ENCODE results near the gene PLEKHA5. TPM values are rescaled to one million over a fixed set of nuclear protein-coding genes. Genes with fewer than 3 reads are reported as not detected.
A peak's percentile ranks its signal among the peaks of the same experiment; 100 is the strongest.
"Not testable (repeated sequence)": the region's sequence is repeated elsewhere in the genome, so short reads cannot be mapped to it uniquely, and the experiment has no call there.

Gene PLEKHA5
- total RNA-seq, 1 donor from 2014 or later, result 64.0 TPM

DNA sequence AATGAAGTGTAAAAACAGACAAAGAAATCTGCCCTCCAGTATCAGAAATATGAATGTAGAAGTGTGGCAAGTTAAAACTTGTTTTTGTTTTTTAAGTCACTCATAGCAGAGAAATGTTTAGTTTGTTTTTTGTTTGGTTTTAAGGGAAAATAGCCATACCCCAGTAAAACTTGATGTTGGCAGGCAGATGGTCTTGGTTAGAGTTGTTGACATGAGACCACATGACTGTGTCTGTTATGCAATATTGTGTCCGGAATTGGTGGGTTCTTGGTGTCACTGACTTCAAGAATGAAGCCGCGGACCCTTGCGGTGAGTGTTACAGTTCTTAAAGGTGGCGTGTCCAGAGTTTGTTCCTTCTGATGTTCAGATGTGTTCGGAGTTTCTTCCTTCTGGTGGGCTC is 99.5 kb downstream of the PLEKHA5 start:
- DNase-seq (ENCODE audit: low spot score), result not testable (repeated sequence)

GRCh38 chr12:19230299-19230866 is 100.8 kb downstream of the PLEKHA5 start:
- DNase-seq (ENCODE audit: low spot score), result no peak

GRCh38 chr12:19230896-19231295 is 101.4 kb downstream of the PLEKHA5 start:
- no peak for DNase-seq (ENCODE audit: low spot score)

DNA sequence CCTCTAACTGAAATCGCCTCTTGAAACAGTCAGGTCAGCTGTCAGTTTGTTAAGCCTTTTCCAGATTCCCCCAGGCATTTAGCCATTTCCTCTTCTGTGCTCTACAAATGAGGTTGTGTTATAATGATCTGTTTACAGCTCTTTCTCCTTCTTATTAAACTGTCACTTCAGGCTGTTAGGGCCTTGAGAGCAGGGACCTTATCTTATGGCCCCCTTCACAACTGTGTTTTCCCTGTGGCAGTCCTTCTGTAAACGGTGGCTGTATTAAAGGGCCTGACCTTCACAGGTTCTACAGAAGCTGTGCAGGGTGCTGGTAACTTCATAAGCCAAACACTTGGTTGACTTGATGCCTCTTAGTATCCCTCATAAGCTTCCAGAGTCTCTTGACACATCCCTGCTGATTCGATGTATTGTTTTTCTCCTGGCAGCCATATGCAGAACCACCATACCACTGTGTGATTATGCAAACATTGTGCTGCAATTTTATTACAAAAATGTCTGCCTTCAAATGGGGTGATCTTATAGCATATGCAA is 104.7 kb downstream of the PLEKHA5 start:
- DNase-seq (ENCODE audit: low spot score), result no peak

- no peak for DNase-seq (ENCODE audit: low spot score)
These were observed 105.7 kb downstream of the PLEKHA5 start for GRCh38 chr12:19234981-19235871.

DNA sequence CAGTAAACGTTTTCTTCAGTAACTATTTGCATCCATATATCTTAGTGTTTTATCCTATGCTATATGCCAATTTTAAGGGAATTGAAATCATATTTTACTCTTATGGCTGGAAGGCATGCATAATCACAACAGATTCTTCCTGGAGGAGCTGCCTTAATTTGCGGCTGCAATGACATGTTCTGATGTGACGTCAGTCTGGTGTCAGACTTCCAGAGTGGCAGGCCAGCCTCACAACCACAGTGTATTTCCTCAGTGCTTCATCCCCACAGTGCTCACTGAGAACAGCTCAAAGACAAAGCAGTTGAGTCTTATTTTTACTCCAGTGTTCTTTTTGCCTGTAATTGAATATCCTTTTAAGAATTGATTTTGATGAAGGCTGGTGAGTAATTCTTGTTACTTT is 107.1 kb downstream of the PLEKHA5 start:
- no peak for DNase-seq (ENCODE audit: low spot score)

DNA sequence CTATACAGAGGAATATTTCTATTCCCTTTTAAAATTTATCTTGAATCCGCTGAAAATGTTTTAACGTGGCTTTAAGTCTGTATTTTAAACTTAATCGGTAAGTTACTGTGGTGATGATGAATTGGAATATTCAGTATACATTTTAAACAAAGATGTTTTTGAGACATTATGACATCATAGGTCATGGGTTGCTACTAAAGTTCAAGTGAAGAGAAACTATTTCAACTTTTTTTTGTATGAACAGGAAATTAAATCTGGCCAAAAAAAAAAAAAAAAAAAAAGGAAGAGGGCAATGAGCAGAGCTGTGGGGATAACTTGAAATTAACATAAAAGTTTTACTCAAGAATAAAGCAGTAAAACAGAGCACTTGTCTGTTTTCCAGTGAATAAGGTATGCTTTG is 109.0 kb downstream of the PLEKHA5 start:
- no peak for DNase-seq (ENCODE audit: low spot score)

DNA sequence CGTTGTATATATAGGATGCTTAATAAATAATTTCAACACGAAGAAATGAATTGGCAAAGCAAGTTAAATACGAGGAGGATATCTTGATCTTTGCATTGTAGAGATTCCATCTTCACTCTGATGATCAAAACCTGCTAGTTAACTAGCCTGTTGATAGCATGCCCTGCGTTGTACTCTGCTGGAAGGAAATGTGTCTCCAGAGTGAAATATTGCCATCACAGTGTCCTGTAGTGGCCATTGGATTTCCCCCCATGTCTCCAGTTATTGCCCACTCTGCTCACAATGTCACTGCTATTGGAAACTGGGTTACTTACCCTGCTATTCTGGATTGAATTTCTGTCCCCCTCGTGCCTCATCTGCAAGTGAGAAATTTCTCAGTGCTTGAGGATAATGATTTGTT is 109.6 kb downstream of the PLEKHA5 start:
- no peak for DNase-seq (ENCODE audit: low spot score)

DNA sequence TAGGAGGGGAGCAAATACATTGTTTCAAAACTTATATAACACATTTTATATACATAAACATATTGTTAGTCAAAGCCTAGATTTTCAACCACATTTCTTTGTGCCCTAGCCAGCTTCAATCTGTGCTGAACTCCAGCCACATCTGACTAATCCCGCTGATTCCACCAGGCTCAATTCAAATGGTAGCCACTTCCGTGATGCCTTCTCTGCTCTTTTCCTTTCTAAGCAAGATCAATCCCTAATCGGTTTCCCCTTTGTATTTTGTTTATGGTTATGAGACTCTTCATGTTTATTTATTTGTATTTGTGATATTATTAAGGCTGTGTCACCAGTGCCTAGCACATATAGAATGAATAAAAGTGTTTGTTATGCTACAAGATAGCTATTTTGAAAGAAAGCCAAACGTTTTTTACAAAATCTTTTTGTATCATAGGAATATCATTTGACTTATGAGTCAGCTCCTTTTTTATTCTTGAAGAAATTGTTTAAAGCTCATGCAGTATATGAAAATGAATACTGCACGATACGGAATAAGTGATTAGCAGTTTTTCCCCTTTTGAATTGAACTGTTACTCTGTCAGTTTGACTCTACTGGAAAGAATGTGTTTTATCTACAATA is 110.2 kb downstream of the PLEKHA5 start:
- no peak for DNase-seq (ENCODE audit: low spot score)

DNA sequence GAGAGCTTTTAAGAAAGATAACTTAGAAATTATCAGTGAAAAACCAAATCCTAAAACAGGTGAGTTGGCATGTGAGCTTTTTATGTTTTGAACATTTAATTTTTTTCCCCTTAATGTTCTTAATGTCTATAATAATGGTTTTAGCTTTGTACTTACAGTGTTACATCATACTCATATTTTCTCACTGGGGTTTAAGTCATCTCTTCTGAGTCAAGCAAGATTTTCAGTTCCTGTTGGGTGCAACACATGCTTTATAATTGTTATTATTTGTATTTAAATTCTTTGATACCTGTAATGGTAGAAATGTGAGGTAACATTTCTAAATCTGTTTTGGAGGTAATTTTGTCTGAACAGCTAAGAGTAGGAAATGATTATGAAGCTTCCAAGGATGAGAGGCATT is 113.0 kb downstream of the PLEKHA5 start:
- DNase-seq (ENCODE audit: low spot score), result no peak

- no peak for DNase-seq (ENCODE audit: low spot score)
These were observed 114.0 kb downstream of the PLEKHA5 start for GRCh38 chr12:19243551-19243950.

DNA sequence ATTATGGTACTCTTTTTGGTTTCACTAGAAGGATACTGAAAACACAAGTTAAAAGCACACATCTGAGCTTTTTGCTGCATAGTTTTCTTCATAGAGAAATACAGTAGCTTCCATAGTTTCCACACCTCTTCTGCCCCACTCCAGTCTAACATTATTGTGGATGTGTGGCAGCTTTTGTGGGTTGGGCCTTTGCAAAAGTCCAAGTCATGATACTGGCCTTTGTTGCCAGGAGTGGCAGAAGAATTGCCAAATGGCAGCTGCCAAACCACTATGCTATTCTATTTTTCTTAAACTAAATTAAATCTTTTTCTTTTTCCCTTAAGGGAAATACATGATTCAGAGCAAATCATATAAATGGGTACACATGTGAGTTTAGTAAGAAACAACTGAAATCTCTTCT is 114.8 kb downstream of the PLEKHA5 start:
- no peak for DNase-seq (ENCODE audit: low spot score)

DNA sequence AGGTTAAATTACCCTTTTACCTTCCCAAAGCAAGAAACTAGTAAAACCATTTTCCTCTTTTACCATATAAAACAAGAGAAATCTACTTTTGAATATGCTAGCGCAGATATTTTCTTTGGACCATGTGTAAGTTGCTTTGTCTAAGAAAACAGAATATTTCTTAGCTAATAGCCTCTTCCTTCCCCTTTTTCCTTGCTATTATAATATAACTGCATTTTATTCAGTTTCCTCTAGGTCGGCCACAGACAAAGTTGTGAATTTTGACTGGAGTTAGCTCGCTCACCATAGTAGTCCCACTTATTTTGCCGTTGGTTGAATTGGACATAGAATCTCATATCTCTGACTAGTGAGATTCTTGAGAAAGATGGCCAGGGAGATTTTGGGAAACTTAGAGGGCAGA is 115.6 kb downstream of the PLEKHA5 start:
- DNase-seq (ENCODE audit: low spot score), result no peak

DNA sequence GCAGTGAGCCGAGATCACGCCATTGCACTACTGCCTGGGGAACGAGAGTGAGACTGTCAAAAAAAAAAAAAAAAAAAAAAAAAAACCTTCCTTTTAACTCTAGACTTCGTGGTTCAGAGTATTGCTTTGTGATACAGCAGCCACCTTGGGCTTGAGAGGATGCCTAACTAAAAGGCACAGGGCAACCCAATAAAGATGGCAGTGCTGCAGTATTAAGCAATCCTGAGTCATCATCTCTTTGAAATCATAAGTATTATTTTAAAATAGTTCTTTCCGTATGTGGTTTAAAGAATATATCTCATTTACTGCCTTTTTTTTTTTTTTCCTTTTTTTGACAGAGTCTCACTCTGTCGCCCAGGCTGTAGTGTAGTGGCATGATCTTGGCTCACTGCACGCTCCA is 116.1 kb downstream of the PLEKHA5 start:
- DNase-seq (ENCODE audit: low spot score), result no peak

DNA sequence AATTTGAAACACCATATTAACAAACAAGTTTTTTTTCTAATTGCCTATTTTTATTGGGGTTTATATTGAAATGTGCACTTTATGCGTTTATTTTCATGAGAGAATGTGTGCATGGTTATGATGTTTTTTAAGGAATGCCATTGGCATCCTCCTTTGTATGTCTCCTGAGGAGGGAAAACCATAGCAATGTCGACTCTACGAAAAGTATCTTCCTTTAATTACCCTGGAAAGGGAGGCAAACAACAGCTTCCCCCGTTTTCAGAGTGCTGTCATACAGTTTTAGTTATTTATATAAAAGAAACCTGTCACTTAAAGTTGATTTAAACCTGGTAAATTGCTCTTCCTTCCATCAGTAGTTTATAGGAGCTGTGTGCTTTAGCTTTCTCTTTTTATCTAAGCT is 117.4 kb downstream of the PLEKHA5 start:
- DNase-seq (ENCODE audit: low spot score), result no peak

DNA sequence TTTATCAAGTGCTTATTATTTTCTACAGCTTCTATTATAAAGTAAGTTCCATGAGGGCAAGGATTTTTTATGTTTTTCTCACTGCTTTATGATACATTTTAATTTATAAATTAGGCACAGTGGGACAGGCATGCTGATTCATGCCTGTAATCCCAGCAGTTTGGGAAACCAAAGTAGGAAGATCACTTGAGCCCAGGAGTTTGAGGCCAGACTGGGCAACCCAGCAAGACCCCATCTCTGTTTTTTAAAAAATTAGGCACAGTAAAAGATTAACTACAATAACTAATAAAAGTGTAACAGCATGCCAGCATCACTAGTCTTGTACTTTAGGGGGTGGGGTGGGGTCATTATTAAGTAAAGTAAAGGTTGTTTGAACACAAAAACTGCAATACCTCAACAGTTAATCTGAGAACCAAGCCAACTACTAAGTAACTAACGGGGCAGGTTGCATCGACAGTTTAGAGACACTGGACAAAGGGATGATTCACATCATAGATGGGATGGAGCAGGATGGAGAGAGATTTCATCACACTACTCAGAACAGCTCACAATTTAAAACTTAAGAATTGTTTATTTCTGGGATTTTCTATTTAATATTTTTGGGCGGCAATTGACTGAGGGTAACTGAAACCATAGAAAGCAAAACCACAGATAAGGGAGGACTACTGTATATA is 119.5 kb downstream of the PLEKHA5 start:
- DNase-seq (ENCODE audit: low spot score), result no peak

DNA sequence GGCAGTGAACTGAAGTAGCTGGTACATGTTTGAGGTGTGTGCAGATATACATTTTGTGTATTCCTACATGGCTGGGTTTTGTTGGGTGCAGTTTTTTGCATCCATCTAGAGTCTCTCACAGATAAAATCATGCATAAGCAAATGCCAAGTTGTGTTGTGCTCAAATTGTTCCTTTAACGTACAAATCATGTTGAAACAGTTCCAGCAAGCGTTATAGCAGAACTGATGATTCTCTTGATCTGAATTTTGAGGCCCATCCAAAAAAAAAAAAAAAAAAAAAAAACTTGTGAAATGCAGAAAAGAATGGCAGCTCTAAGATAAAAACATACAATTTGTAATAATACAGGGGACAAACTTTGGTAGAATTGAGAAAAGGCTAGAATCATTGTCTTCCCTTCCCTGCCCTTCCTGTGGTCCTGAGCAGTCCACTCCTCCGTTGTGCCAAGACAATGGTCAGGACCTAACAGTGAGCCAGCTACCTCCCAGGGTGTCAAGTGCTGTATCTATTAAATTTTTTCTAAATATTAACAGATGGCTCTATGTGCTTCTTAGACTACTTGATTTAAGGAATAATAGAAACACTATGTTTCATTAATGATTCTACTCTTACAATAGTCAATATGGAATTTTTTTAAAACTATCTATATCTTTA is 122.1 kb downstream of the PLEKHA5 start:
- no peak for DNase-seq (ENCODE audit: low spot score)

GRCh38 chr12:19260135-19260534 is 130.6 kb downstream of the PLEKHA5 start:
- DNase-seq (ENCODE audit: low spot score), result no peak

DNA sequence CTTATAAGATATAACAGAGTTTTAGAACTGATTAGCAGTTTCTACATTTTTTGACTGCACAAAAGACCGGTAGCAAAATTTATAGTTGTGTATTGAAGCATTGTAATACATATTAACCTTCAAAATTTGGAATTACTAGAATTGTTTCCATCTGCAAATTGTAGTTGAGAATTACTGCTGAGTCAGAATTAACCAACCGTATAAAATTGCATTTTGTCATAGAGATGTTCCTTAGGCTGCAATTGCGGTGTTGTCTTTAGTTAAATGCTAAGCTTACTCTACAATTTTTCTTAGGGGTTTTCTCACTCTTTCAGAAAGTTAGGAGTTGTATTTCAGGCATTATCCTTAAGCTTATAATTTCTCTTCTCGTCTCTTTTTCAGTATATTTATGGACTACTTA is 132.2 kb downstream of the PLEKHA5 start:
- DNase-seq (ENCODE audit: low spot score), result no peak

GRCh38 chr12:19263672-19264071 is 134.1 kb downstream of the PLEKHA5 start:
- no peak for DNase-seq (ENCODE audit: low spot score)

GRCh38 chr12:19273482-19274330 is 144.2 kb downstream of the PLEKHA5 start:
- peak; percentile 66 for DNase-seq (ENCODE audit: low spot score)
